BLaER1 treated with 17β-estradiol and CSF1 and Interleukin-3, amounts not matched to agents 10 nM and 100 nM (cell line): ENCODE results near the gene REP15.

Source experiments
- H3K27ac ChIP-seq, 11 experiments: shearing (Covaris generic); formaldehyde crosslinking; 2 replicates each; pipeline ENCODE4 v1.8.1; 2022
- H3K27me3 ChIP-seq, 11 experiments: shearing (Covaris generic); formaldehyde crosslinking; 2 replicates each; pipeline ENCODE4 v1.8.1; 2022
- H3K36me3 ChIP-seq, 11 experiments: shearing (Covaris generic); formaldehyde crosslinking; 2 replicates each; pipeline ENCODE4 v1.8.1; 2022
- H3K4me1 ChIP-seq, 10 experiments: shearing (Covaris generic); formaldehyde crosslinking; 2 replicates each; pipeline ENCODE4 v1.8.1; 2022
- H3K4me2 ChIP-seq, 11 experiments: shearing (Covaris generic); formaldehyde crosslinking; 2 replicates each; pipeline ENCODE4 v1.8.1; 2022
- H3K4me3 ChIP-seq, 10 experiments: shearing (Covaris generic); formaldehyde crosslinking; 2 replicates each; pipeline ENCODE4 v1.8.1; 2022
- H3K9ac ChIP-seq, 11 experiments: shearing (Covaris generic); formaldehyde crosslinking; 2 replicates each; pipeline ENCODE4 v1.8.1; 2022
- H3K9me3 ChIP-seq, 11 experiments: shearing (Covaris generic); formaldehyde crosslinking; replicated peaks in 1 of 11; 2 replicates each; pipeline ENCODE4 v1.8.1; 2022
- H4K20me1 ChIP-seq, 11 experiments: shearing (Covaris generic); formaldehyde crosslinking; 2 replicates each; pipeline ENCODE4 v1.8.1; 2022
- Cebpa-rat ChIP-seq, 11 experiments: shearing (Covaris generic); IDR thresholded peaks; 2 replicates each; pipeline ENCODE4 v1.8.1; 2022

REP15 gene

GRCh38 chr12:27688671-27689070 lies 7.6 kb upstream of the REP15 start:
- no peaks in the 10 kb centered on the region for H3K9me3 ChIP-seq
- no peak overlapping the region for H3K4me2 ChIP-seq
- H3K36me3 ChIP-seq: peaks cover 74 to 99% (median 89%) of the 10 kb centered on the region in 11 experiments
- no peaks in the 10 kb centered on the region; a peak in 1 of 22 replicates for H4K20me1 ChIP-seq
- TF ChIP-seq Cebpa-rat (IDR thresholded peaks at IDR 0.05): no peak
- no peaks in the 10 kb centered on the region for H3K4me1 ChIP-seq
- H3K27me3 ChIP-seq: no peaks in the 10 kb centered on the region
- no peak overlapping the region for H3K27ac ChIP-seq
- no peak overlapping the region for H3K4me3 ChIP-seq
- H3K9ac ChIP-seq: no peak overlapping the region

GRCh38 chr12:27689558-27690180 lies 6.6 kb upstream of the REP15 start:
- Histone ChIP-seq H3K9me3 (no peaks in the 10 kb centered on the region), H3K9ac (no peak overlapping the region), H3K36me3 (peaks cover 68 to 100% (median 91%) of the 10 kb centered on the region in 11 experiments), H3K4me1 (no peaks in the 10 kb centered on the region), H3K4me2 (no peak overlapping the region), H3K27me3 (no peaks in the 10 kb centered on the region), H3K27ac (no peak overlapping the region), H4K20me1 (no peaks in the 10 kb centered on the region; a peak in 1 of 22 replicates), H3K4me3 (no peak overlapping the region)
- TF ChIP-seq Cebpa-rat (IDR thresholded peaks at IDR 0.05): no peak

DNA sequence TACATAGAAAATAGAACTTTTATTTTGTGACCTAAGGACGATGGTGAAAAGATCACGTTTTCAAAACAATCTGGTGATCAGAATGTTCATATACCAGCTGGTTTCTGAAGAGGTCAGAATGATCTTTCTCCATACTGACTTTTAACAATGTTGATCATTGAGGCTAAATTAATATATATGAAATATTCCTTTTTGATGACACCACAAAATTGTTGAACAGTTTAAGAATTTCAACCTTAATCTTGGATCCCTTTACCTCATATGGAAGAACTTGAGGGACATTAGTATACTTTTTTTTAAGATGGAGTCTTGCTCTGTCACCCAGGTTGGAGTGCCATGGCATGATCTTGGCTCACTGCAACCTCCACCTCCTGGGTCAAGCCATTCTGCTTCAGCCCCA lies 2.8 kb upstream of the REP15 start:
- H3K4me3 ChIP-seq: no peak overlapping the region
- peaks cover 65 to 94% (median 87%) of the 10 kb centered on the region in 11 experiments for H3K36me3 ChIP-seq
- no peaks in the 10 kb centered on the region for H3K4me1 ChIP-seq
- no peaks in the 10 kb centered on the region for H3K27me3 ChIP-seq
- H3K9me3 ChIP-seq: no peaks in the 10 kb centered on the region
- no peak overlapping the region for H3K9ac ChIP-seq
- TF ChIP-seq Cebpa-rat (IDR thresholded peaks at IDR 0.05): no peak
- no peaks in the 10 kb centered on the region; a peak in 1 of 22 replicates for H4K20me1 ChIP-seq
- H3K4me2 ChIP-seq: no peak overlapping the region
- H3K27ac ChIP-seq: no peak overlapping the region

DNA sequence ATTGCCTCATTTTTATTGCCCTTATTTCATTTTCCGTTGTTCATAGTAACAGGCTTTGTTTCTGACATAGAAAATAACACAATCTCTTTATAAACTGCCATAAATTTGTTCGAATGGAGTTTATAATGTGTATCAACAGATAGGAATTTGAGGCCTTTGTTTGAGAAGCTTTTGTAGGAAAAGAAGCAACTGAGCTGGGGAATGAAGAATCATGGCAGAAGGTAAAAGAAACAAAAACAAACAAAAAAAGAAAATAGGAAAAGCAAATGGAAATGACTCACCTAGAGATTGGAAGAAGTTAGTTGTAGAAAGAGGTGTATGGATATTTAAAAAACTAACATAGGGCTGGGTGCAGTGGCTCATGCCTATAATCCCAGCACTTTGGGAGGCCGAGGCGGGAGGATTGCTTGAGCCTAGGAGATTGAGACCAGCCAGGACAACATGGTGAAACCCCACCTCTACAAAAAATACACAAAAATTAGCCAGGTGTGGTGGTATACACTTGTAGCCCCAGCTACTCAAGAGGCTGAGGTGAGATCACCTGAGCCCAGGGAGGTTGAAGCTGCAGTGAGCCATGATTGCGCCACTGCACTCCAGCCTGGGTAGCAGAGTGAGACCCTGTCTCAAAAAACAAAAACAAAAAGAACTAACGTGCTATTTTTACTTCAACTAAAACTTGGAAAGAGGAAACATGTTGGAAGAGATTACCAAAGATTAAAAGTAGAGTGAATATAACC lies 523 bp upstream of the REP15 start:
- Histone ChIP-seq H3K27me3 (no peaks in the 10 kb centered on the region), H3K9me3 (no peaks in the 10 kb centered on the region), H3K27ac (no peak overlapping the region), H4K20me1 (no peaks in the 10 kb centered on the region), H3K36me3 (peaks cover 42 to 70% (median 64%) of the 10 kb centered on the region in 11 experiments), H3K4me1 (no peaks in the 10 kb centered on the region), H3K4me2 (no peak overlapping the region), H3K4me3 (no peak overlapping the region), H3K9ac (no peak overlapping the region)
- no peak for TF ChIP-seq Cebpa-rat (IDR thresholded peaks at IDR 0.05)

DNA sequence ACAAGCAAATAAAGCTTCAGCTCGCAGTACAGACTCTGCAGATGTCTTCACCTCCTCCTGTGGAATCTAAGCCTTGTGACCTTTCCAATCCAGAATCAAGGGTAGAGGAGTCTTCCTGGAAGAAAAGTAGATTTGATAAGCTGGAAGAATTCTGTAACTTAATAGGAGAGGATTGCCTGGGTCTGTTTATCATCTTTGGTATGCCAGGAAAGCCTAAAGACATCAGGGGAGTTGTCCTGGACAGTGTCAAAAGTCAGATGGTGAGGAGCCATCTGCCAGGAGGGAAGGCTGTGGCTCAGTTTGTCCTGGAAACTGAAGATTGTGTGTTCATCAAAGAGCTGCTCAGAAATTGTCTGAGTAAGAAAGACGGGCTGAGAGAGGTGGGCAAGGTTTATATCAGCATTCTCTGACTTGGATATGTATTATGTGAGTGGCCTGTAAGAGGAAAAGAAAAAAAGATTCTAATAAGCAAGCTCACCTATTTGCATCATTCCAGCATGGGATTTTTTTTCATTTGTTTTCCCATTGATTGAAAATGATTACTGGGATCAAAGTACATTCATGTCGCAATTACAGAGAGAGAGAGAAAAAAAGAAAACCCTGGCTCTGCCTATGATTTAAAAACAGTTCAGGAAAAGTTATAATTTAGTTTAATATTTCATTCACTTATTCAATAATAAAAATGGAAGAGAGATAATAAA lies 767 bp downstream of the REP15 start:
- H3K9ac ChIP-seq: no peak overlapping the region

GRCh38 chr12:27703720-27704452 lies 7.6 kb downstream of the REP15 start:
- peaks cover 0 to 10% (median 0%) of the 10 kb centered on the region in 10 experiments; a peak in 2 of 20 replicates for H3K4me1 ChIP-seq
- no peak overlapping the region for H3K9ac ChIP-seq
- H3K27me3 ChIP-seq: no peaks in the 10 kb centered on the region
- H3K27ac ChIP-seq: no peak overlapping the region
- H3K9me3 ChIP-seq: no peaks in the 10 kb centered on the region
- no peak overlapping the region for H3K4me2 ChIP-seq
- no peaks in the 10 kb centered on the region for H3K36me3 ChIP-seq
- no peak for TF ChIP-seq Cebpa-rat (IDR thresholded peaks at IDR 0.05)
- H3K4me3 ChIP-seq: no peak overlapping the region
- no peaks in the 10 kb centered on the region for H4K20me1 ChIP-seq

More for the DNA sequence above, 767 bp downstream of the REP15 start:
- H3K27me3 ChIP-seq: no peaks in the 10 kb centered on the region
- H3K27ac ChIP-seq: no peak overlapping the region
- H3K36me3 ChIP-seq: peaks cover 29 to 57% (median 51%) of the 10 kb centered on the region in 11 experiments
- TF ChIP-seq Cebpa-rat (IDR thresholded peaks at IDR 0.05): peak in 1 of 11 experiments; percentile 11; a peak in 1 of 22 replicates
- H3K4me2 ChIP-seq: no peak overlapping the region
- no peak overlapping the region for H3K4me3 ChIP-seq
- H4K20me1 ChIP-seq: no peaks in the 10 kb centered on the region
- H3K4me1 ChIP-seq: no peaks in the 10 kb centered on the region
- H3K9me3 ChIP-seq: no peaks in the 10 kb centered on the region

DNA sequence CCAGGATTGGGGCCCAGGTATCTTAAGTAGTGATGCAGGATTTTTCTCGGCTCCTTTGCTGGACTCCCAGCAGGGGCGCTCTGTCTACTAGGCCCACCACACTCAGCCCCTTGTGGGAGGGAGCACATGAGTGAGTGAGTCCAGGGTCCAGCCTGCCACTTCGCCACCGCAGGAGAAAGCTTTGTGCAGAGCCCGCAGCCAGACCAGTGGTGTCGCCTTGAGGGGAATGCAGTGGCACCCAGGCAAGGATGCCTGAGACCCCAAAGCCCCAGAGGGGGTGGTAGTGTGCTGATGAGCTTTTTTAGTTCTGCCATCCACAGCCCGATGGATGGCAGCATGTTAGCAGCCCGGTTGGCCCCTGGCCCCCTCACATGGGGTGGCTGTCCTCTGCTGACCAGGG lies 9.0 kb downstream of the REP15 start:
- Histone ChIP-seq H3K9me3 (no peaks in the 10 kb centered on the region), H3K9ac (no peak overlapping the region), H3K27me3 (no peaks in the 10 kb centered on the region), H3K4me2 (no peak overlapping the region), H3K27ac (no peak overlapping the region), H4K20me1 (no peaks in the 10 kb centered on the region), H3K4me1 (peaks cover 0 to 16% (median 5%) of the 10 kb centered on the region in 10 experiments; a peak in 6 of 20 replicates), H3K36me3 (no peaks in the 10 kb centered on the region), H3K4me3 (no peak overlapping the region)
- TF ChIP-seq Cebpa-rat (IDR thresholded peaks at IDR 0.05): no peak

- Histone ChIP-seq H3K9ac (no peak overlapping the region), H4K20me1 (peaks cover 0 to 15% (median 6%) of the 10 kb centered on the region in 11 experiments; a peak in 12 of 22 replicates), H3K4me3 (no peak overlapping the region), H3K4me1 (peaks cover 7 to 24% (median 14%) of the 10 kb centered on the region in 10 experiments), H3K27me3 (no peaks in the 10 kb centered on the region), H3K9me3 (no peaks in the 10 kb centered on the region), H3K4me2 (no peak overlapping the region), H3K36me3 (peaks cover 0 to 2% (median 0%) of the 10 kb centered on the region in 11 experiments; a peak in 2 of 22 replicates), H3K27ac (no peak overlapping the region)
- TF ChIP-seq Cebpa-rat (IDR thresholded peaks at IDR 0.05): no peak
Measured at GRCh38 chr12:27707216-27707615, 11.0 kb downstream of the REP15 start.
